ENCODE measurements around the gene EXOC3L1. TPM values are rescaled to one million over a fixed set of nuclear protein-coding genes. Genes with fewer than 3 reads are reported as not detected.

The EXOC3L1 gene
- polyA plus RNA-seq, 1 experiment: not detected

GRCh38 chr16:67164599-67165061, 25.3 kb downstream of the EXOC3L1 start, which contains the start of gene HSF4:
TSS of gene HSF4 (plus strand) at chr16:67164745. CDS start at chr16:67164812, 67 bp downstream.
- no peak for TF ChIP-seq CTCF (IDR thresholded peaks at IDR 0.05; ENCODE audit: low read depth, low read length)
- POLR2A ChIA-PET: no interaction called here
- Histone ChIP-seq H3K4me3 (ENCODE audit: low read depth, low read length) (peak within 1 kb of the TSS; percentile 43), H3K9me3 (ENCODE audit: control insufficient read depth, insufficient read depth, low read length) (peaks cover 2% of the 10 kb centered on the region; the same call in 1 of the 2 replicates), H3K27me3 (ENCODE audit: control insufficient read depth, insufficient read depth, low read length) (peaks cover 50% of the 10 kb centered on the region), H3K27ac (ENCODE audit: low read depth, low read length) (no peak within 1 kb of the TSS)
- no peak for DNase-seq (ENCODE audit: low read depth, low spot score)
- CTCF ChIA-PET: no interaction called here

GRCh38 chr16:67163999-67164558, 25.9 kb downstream of the EXOC3L1 start:
- TF ChIP-seq CTCF (IDR thresholded peaks at IDR 0.05; ENCODE audit: low read depth, low read length): no peak
- H3K4me3 ChIP-seq (ENCODE audit: low read depth, low read length): peak overlapping the region; percentile 43
- peaks cover 7% of the 10 kb centered on the region; the same call in 1 of the 2 replicates for H3K9me3 ChIP-seq (ENCODE audit: control insufficient read depth, insufficient read depth, low read length)
- peaks cover 50% of the 10 kb centered on the region for H3K27me3 ChIP-seq (ENCODE audit: control insufficient read depth, insufficient read depth, low read length)
- DNase-seq (ENCODE audit: low read depth, low spot score): no peak
- POLR2A ChIA-PET: interaction anchor here (0.7 to 1.5 kb wide), 4 partner anchors 10 to 34 kb away, joined by 3 to 4 read pairs (median 3); no protein-coding TSS in a partner anchor
- no peak overlapping the region for H3K27ac ChIP-seq (ENCODE audit: low read depth, low read length)
- CTCF ChIA-PET: interaction anchor here (1.1 kb wide), 1 partner anchor 9 kb away, joined by 5 read pairs; no protein-coding TSS in a partner anchor

- Histone ChIP-seq H3K27ac (ENCODE audit: low read depth, low read length) (no peak overlapping the region), H3K9me3 (ENCODE audit: control insufficient read depth, insufficient read depth, low read length) (peaks cover 7% of the 10 kb centered on the region; the same call in 1 of the 2 replicates), H3K27me3 (ENCODE audit: control insufficient read depth, insufficient read depth, low read length) (peaks cover 50% of the 10 kb centered on the region), H3K4me3 (ENCODE audit: low read depth, low read length) (peak overlapping the region; percentile 43)
- DNase-seq (ENCODE audit: low read depth, low spot score): no peak
- ChIA-PET CTCF (interaction anchor here (0.6 to 1.1 kb wide), 2 partner anchors 8 to 206 kb away, joined by 4 to 5 read pairs; no protein-coding TSS in a partner anchor), POLR2A (interaction anchor here (0.7 to 1.5 kb wide), 5 partner anchors 11 to 203 kb away, joined by 3 to 6 read pairs (median 3); no protein-coding TSS in a partner anchor)
- TF ChIP-seq CTCF (IDR thresholded peaks at IDR 0.05; ENCODE audit: low read depth, low read length): no peak
Observed at GRCh38 chr16:67163164-67163998, 26.6 kb downstream of the EXOC3L1 start.

GRCh38 chr16:67162506-67163163, 27.3 kb downstream of the EXOC3L1 start:
- ChIA-PET CTCF (interaction anchor here (0.6 to 1.1 kb wide), 3 partner anchors 7 to 205 kb away, joined by 3 to 5 read pairs (median 4); partner anchors contain the start of gene NOL3), POLR2A (interaction anchor here (0.7 to 1.5 kb wide), 4 partner anchors 11 to 203 kb away, joined by 3 to 6 read pairs (median 4); no protein-coding TSS in a partner anchor)
- DNase-seq (ENCODE audit: low read depth, low spot score): no peak

More at GRCh38 chr16:67162506-67163163, 27.3 kb downstream of the EXOC3L1 start:
- H3K9me3 ChIP-seq (ENCODE audit: control insufficient read depth, insufficient read depth, low read length): peaks cover 7% of the 10 kb centered on the region; the same call in 1 of the 2 replicates
- peaks cover 46% of the 10 kb centered on the region for H3K27me3 ChIP-seq (ENCODE audit: control insufficient read depth, insufficient read depth, low read length)
- TF ChIP-seq CTCF (IDR thresholded peaks at IDR 0.05; ENCODE audit: low read depth, low read length): 0 out of 2 replicates have a peak, but pooled peaks have one; percentile 4
- H3K4me3 ChIP-seq (ENCODE audit: low read depth, low read length): no peak overlapping the region
- H3K27ac ChIP-seq (ENCODE audit: low read depth, low read length): no peak overlapping the region
